Measurements from ENCODE around the gene LGALS1. TPM values are rescaled to one million over a fixed set of nuclear protein-coding genes. Genes with fewer than 3 reads are reported as not detected.

The LGALS1 gene
- total RNA-seq, 2 experiments from 2014 or later = 1,140 to 1,273 TPM

DNA sequence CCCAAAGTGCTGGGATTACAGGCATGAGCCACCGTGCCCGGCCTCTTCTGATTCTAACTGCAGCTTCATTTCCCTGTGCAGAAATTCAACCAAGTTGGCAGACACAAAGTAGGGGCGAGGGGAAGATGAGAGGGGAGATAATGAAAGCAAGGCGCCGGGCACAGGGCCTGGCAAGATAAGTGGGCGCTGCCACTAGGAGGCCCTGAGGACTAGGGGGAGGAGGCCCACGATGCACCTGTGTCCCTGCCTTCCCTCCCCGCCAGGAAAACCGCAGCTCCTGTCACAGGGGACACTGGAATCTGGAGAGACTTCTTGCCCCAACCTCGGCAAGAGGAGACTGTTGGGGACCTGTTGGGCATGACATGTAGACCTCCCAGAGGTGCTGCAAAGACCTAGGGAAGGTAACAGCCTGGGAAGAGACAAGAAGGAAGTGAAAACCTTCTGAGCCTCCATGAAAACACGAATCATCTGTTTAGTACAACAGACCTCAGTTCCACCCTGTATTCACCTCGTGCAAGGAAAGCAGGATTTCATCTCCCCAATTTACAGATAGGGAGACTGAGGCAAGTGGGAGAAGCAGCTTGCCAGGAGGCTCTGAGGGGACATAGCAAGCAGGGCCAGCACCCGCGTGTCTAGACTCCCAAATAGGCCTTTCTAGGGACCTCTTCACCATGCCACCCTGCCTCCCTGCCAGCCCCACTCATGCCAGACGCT lies 3.1 kb upstream of the LGALS1 start:
- DNase-seq = peak; percentile 33
- Mint-ChIP-seq H3K27me3 (no peaks in the 10 kb centered on the region), H3K4me1 (peaks cover 48% of the 10 kb centered on the region), H3K4me3 (no peak overlapping the region), H3K27ac (peak overlapping the region; percentile 78), H3K9me3 (no peaks in the 10 kb centered on the region), H3K36me3 (ENCODE audit: low read depth) (peaks cover 9% of the 10 kb centered on the region)
- POLR2A ChIA-PET = interaction anchor here (0.7 kb wide), 1 partner anchor 29 kb away, joined by 3 read pairs; no protein-coding TSS in a partner anchor
- CTCF ChIA-PET = interaction anchor here (1.5 to 15.4 kb wide), 7 partner anchors 9 to 39 kb away, joined by 3 to 143 read pairs (median 8); partner anchors contain the start of genes PDXP and SH3BP1

GRCh38 chr22:37672920-37673455 lies 2.4 kb upstream of the LGALS1 start:
- peak; percentile 26 for DNase-seq
- CTCF ChIA-PET = interaction anchor here (1.5 to 15.4 kb wide), 3 partner anchors 9 to 30 kb away, joined by 7 to 143 read pairs (median 15); partner anchors contain the start of gene SH3BP1

DNA sequence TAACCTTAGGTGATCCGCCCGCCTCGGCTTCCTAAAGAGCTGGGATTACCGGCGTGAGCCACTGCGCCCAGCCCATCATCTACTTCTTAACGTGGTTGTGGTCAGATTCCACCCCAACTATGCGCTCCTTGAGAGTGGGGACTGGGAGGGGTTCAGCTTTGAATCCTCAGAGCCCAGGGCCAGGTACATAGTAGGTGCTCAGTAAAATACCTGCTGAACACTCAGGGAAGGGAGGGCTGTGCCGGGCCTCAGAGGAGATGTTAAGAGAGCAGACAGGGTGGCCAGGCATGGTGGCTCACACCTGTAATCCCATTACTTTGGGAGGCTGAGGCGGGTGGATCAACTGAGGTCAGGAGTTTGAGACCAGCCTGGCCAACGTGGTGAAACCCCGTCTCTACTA lies 1.2 kb upstream of the LGALS1 start:
- CTCF ChIA-PET = interaction anchor here (1.1 to 15.4 kb wide), 6 partner anchors 10 to 82 kb away, joined by 3 to 143 read pairs (median 4); partner anchors contain the start of genes GGA1, PDXP and SH3BP1
- peak overlapping the region; percentile 70 for H3K4me3 Mint-ChIP-seq
- peak overlapping the region; percentile 88 for H3K27ac Mint-ChIP-seq
- POLR2A ChIA-PET = no interaction called here
- peaks cover 56% of the 10 kb centered on the region for H3K4me1 Mint-ChIP-seq
- H3K9me3 Mint-ChIP-seq = no peaks in the 10 kb centered on the region
- H3K27me3 Mint-ChIP-seq = no peaks in the 10 kb centered on the region
- H3K36me3 Mint-ChIP-seq (ENCODE audit: low read depth) = peaks cover 14% of the 10 kb centered on the region
- DNase-seq = no peak

More at GRCh38 chr22:37672920-37673455, 2.4 kb upstream of the LGALS1 start:
- H3K27me3 Mint-ChIP-seq = no peaks in the 10 kb centered on the region
- peaks cover 12% of the 10 kb centered on the region for H3K36me3 Mint-ChIP-seq (ENCODE audit: low read depth)
- peak overlapping the region; percentile 19 for H3K4me3 Mint-ChIP-seq
- H3K4me1 Mint-ChIP-seq = peaks cover 53% of the 10 kb centered on the region
- POLR2A ChIA-PET = no interaction called here
- H3K9me3 Mint-ChIP-seq = no peaks in the 10 kb centered on the region
- H3K27ac Mint-ChIP-seq = peak overlapping the region; percentile 78

- ChIA-PET CTCF (interaction anchor here (0.6 to 15.4 kb wide), 9 partner anchors 8 to 108 kb away, joined by 3 to 143 read pairs (median 4); partner anchors contain the start of genes PDXP and SH3BP1), POLR2A (interaction anchor here (0.6 to 2.4 kb wide), 2 partner anchors 9 to 18 kb away, joined by 3 to 9 read pairs; partner anchors contain the start of gene PDXP)
- peak; percentile 26 for DNase-seq
- no peaks in the 10 kb centered on the region for H3K27me3 Mint-ChIP-seq
- H3K4me1 Mint-ChIP-seq = peaks cover 65% of the 10 kb centered on the region
- peak overlapping the region; percentile 93 for H3K4me3 Mint-ChIP-seq
- H3K27ac Mint-ChIP-seq = peak overlapping the region; percentile 100
- H3K36me3 Mint-ChIP-seq (ENCODE audit: low read depth) = peaks cover 22% of the 10 kb centered on the region
- no peaks in the 10 kb centered on the region for H3K9me3 Mint-ChIP-seq
Measured at GRCh38 chr22:37675930-37676735, 697 bp downstream of the LGALS1 start.

DNA sequence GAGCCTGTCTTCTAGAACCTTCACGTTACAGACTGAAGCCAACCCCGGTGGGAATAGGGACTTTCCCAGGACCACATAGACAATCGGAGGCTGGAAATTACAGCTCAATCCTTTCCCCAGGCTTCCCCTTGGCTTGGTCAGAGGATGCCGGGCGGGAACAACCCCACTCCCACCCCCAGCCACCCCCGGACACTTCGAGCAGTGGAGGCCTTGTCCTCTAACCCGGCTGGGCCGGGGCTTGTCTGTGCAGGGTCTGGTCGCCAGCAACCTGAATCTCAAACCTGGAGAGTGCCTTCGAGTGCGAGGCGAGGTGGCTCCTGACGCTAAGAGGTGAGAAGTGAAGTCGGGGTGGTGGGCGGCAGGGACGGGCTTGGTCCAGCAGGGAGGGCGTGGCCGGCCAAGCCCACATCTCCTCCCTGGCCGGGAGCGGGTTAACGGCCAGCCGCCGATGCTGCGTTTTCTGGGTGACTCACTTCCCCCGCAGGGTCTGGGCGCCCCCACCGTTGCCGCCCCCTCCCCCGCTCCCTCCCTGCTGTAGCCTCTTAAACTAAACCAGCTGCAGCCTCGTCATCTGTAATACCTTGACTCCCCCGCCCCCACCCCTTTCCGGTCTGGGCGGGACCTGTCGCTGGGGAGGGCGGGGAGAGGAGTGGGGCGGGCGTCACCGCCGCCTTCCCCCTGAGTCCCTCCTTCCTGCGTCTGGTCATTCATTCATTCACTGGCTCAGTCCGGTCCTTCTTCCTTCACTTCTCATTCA lies 1.5 kb downstream of the LGALS1 start:
- H3K4me3 Mint-ChIP-seq = peak overlapping the region; percentile 93
- CTCF ChIA-PET = interaction anchor here (0.6 to 15.4 kb wide), 6 partner anchors 17 to 109 kb away, joined by 3 to 143 read pairs (median 4); partner anchors contain the start of genes PDXP and SH3BP1
- peaks cover 72% of the 10 kb centered on the region for H3K4me1 Mint-ChIP-seq

DNA sequence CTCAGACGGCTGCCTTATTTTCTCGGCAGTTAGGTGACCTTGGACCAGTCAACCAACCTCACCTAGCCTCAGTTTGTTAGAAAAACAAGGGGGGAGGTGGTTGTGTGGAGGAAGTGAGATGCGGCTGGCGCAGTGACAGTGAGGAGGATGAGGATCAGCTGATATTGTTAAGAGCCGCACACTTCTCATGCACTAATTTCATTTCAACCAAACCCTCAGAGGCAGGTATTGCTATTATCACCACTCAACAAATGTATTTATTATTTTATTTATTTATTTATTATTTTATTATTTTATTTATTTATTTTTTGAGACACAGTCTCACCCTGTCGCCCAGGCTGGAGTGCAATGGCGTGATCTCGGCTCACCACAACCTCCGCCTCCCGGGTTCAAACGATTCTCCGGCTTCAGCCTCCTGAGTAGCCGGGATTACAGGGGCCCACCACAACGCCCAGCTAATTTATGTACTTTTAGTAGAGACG lies 2.1 kb downstream of the LGALS1 start:
- CTCF ChIA-PET = interaction anchor here (0.9 to 15.4 kb wide), 3 partner anchors 19 to 71 kb away, joined by 3 to 143 read pairs (median 3); partner anchors contain the start of genes PDXP and SH3BP1
- Mint-ChIP-seq H3K27me3 (no peaks in the 10 kb centered on the region), H3K4me1 (peaks cover 67% of the 10 kb centered on the region), H3K36me3 (ENCODE audit: low read depth) (peaks cover 22% of the 10 kb centered on the region), H3K9me3 (no peaks in the 10 kb centered on the region), H3K27ac (peak overlapping the region; percentile 100), H3K4me3 (peak overlapping the region; percentile 93)
- POLR2A ChIA-PET = no interaction called here
- DNase-seq = no peak

More for the DNA sequence above, 1.5 kb downstream of the LGALS1 start:
- POLR2A ChIA-PET = interaction anchor here (2.4 kb wide), 1 partner anchor 18 kb away, joined by 9 read pairs; the partner anchor contains the start of gene PDXP
- no peaks in the 10 kb centered on the region for H3K27me3 Mint-ChIP-seq
- DNase-seq = peak; percentile 94
- peaks cover 22% of the 10 kb centered on the region for H3K36me3 Mint-ChIP-seq (ENCODE audit: low read depth)
- H3K9me3 Mint-ChIP-seq = no peaks in the 10 kb centered on the region
- H3K27ac Mint-ChIP-seq = peak overlapping the region; percentile 100

- ChIA-PET POLR2A (interaction anchor here (0.7 kb wide), 1 partner anchor 52 kb away, joined by 11 read pairs; no protein-coding TSS in a partner anchor), CTCF (interaction anchor here (1.2 to 15.4 kb wide), 2 partner anchors 20 to 36 kb away, joined by 3 to 143 read pairs; partner anchors contain the start of genes PDXP and SH3BP1)
- DNase-seq = no peak
- no peaks in the 10 kb centered on the region for H3K27me3 Mint-ChIP-seq
- peak overlapping the region; percentile 100 for H3K27ac Mint-ChIP-seq
- H3K4me3 Mint-ChIP-seq = no peak overlapping the region
- peaks cover 22% of the 10 kb centered on the region for H3K36me3 Mint-ChIP-seq (ENCODE audit: low read depth)
- peaks cover 58% of the 10 kb centered on the region for H3K4me1 Mint-ChIP-seq
- H3K9me3 Mint-ChIP-seq = no peaks in the 10 kb centered on the region
Measured at GRCh38 chr22:37678372-37678771, 2.9 kb downstream of the LGALS1 start.

DNA sequence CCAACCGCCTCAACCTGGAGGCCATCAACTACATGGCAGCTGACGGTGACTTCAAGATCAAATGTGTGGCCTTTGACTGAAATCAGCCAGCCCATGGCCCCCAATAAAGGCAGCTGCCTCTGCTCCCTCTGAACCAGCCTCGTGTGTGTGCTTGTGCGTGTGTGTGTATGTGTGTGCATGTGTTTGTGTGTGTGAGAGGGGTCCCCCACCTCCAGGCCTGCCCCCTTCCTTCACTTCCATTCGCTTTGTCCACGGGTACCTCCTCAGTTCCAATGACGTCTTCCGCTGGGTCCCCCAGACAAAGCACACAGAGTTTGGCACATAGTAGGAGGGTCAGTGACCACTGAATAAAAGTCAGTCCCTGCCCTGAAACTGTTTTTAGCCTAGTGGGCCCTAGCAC lies 4.2 kb downstream of the LGALS1 start:
- POLR2A ChIA-PET = no interaction called here
- H3K4me3 Mint-ChIP-seq = no peak overlapping the region

DNA sequence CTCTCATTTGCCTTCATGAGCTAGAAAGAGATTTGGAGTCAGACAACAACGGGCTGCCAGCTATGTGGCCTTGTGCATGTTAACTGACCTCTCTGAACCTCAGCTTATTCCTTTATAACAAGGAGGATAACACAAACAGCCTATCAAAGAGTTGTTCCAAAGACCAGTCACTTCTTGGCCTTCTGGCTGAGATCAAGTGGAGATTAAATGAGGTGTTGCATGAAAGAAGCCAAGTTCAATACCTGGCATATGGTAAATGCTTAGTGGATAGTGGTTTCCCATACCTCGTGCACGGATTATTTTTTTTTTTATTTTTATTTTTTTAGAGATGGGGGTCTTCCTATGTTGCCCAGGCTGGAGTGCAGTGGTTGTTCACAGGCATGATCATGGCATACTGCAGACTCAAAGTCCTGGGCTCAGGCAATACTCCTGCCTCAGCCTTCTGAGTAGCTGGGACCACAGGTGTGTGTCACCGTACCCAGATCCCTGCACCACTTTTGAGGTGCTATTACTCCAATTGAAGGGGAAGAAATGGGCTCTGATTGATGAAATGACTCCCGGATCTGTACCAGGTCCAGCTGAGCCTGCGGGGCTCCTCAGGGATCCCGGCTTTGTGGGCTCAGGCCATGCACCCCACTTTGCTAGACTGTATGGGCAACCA lies 4.9 kb downstream of the LGALS1 start:
- Mint-ChIP-seq H3K4me1 (peaks cover 41% of the 10 kb centered on the region), H3K9me3 (no peaks in the 10 kb centered on the region), H3K27me3 (no peaks in the 10 kb centered on the region), H3K4me3 (no peak overlapping the region), H3K27ac (peak overlapping the region; percentile 63), H3K36me3 (ENCODE audit: low read depth) (peaks cover 22% of the 10 kb centered on the region)
- ChIA-PET POLR2A (interaction anchor here (1.4 kb wide), 1 partner anchor 37 kb away, joined by 3 read pairs; no protein-coding TSS in a partner anchor), CTCF (interaction anchor here (1.0 to 15.4 kb wide), 14 partner anchors 9 to 72 kb away, joined by 3 to 143 read pairs (median 6); partner anchors contain the start of genes GGA1, PDXP and SH3BP1)
- DNase-seq = no peak

More for the DNA sequence above, 4.2 kb downstream of the LGALS1 start:
- Mint-ChIP-seq H3K27me3 (no peaks in the 10 kb centered on the region), H3K9me3 (no peaks in the 10 kb centered on the region), H3K27ac (peak overlapping the region; percentile 63), H3K36me3 (ENCODE audit: low read depth) (peaks cover 22% of the 10 kb centered on the region), H3K4me1 (peaks cover 46% of the 10 kb centered on the region)
- DNase-seq = no peak
- CTCF ChIA-PET = interaction anchor here (0.6 to 15.4 kb wide), 5 partner anchors 25 to 71 kb away, joined by 3 to 143 read pairs (median 4); partner anchors contain the start of genes GGA1 and SH3BP1

- H3K27ac Mint-ChIP-seq = peak overlapping the region; percentile 78
- H3K9me3 Mint-ChIP-seq = no peaks in the 10 kb centered on the region
- peaks cover 20% of the 10 kb centered on the region for H3K36me3 Mint-ChIP-seq (ENCODE audit: low read depth)
- POLR2A ChIA-PET = interaction anchor here (1.4 kb wide), 1 partner anchor 38 kb away, joined by 3 read pairs; no protein-coding TSS in a partner anchor
- no peak for DNase-seq
- no peak overlapping the region for H3K4me3 Mint-ChIP-seq
- no peaks in the 10 kb centered on the region for H3K27me3 Mint-ChIP-seq
- peaks cover 38% of the 10 kb centered on the region for H3K4me1 Mint-ChIP-seq
- CTCF ChIA-PET = interaction anchor here (0.6 to 15.4 kb wide), 25 partner anchors 9 to 211 kb away, joined by 3 to 143 read pairs (median 4); partner anchors contain the start of genes GGA1, PDXP and SH3BP1
Measured at GRCh38 chr22:37681001-37681424, 5.6 kb downstream of the LGALS1 start.
